ENCODE results near the gene SLC35B3.
"Not testable (repeated sequence)": the region's sequence is repeated elsewhere in the genome, so short reads cannot be mapped to it uniquely, and the experiment has no call there.

DNA sequence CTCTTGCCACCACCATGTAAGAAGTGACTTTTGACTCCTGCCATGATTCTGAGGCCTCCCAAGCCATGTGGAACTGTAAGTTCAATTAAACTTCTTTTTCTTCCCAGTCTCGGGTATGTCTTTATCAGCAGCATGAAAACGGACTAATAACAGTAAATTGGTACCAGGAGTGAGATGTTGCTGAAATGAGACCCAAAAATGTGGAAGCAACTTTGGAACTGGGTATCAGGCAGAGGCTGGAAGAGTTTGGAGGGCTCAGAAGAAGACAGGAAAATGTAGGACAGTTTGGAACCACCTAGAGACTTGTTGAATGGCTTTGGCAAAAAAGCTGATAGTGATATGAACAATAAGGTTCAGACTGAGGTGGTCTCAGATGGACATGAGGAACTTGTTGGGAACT lies 8.8 kb downstream of the SLC35B3 start:
- TF ChIP-seq, protein P1, sequence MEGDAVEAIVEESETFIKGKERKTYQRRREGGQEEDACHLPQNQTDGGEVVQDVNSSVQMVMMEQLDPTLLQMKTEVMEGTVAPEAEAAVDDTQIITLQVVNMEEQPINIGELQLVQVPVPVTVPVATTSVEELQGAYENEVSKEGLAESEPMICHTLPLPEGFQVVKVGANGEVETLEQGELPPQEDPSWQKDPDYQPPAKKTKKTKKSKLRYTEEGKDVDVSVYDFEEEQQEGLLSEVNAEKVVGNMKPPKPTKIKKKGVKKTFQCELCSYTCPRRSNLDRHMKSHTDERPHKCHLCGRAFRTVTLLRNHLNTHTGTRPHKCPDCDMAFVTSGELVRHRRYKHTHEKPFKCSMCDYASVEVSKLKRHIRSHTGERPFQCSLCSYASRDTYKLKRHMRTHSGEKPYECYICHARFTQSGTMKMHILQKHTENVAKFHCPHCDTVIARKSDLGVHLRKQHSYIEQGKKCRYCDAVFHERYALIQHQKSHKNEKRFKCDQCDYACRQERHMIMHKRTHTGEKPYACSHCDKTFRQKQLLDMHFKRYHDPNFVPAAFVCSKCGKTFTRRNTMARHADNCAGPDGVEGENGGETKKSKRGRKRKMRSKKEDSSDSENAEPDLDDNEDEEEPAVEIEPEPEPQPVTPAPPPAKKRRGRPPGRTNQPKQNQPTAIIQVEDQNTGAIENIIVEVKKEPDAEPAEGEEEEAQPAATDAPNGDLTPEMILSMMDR (IDR thresholded peaks at IDR 0.05; ENCODE audit: extremely low read depth in 1 of 2, insufficient read depth in 1 of 2, low read depth in 1 of 2, low read length in 2 of 2), result not testable (repeated sequence)
- not testable (repeated sequence) for TF ChIP-seq POLR2A (IDR thresholded peaks at IDR 0.05; ENCODE audit: low read depth, low read length); FOS (IDR thresholded peaks at IDR 0.05; ENCODE audit: borderline replicate concordance, insufficient read depth, low read length); EZH2 (IDR thresholded peaks at IDR 0.05; ENCODE audit: borderline replicate concordance, low read depth, low read length, severe bottlenecking)
- TF ChIP-seq, protein P2, sequence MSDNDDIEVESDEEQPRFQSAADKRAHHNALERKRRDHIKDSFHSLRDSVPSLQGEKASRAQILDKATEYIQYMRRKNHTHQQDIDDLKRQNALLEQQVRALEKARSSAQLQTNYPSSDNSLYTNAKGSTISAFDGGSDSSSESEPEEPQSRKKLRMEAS (IDR thresholded peaks at IDR 0.05; ENCODE audit: insufficient read depth, insufficient read length), result not testable (repeated sequence)

Data from endothelial cell of umbilical vein (primary cell).